B cell (primary cell): ENCODE results near the gene HOXD9. TPM values are rescaled to one million over a fixed set of nuclear protein-coding genes. Genes with fewer than 3 reads are reported as not detected.

Experiments
- ATAC-seq: fragments of 200-7000 bp; cut with Tn5 transposase; one replicate; pipeline ENCODE4 v1.10.0; 2021; ENCODE audit warnings: low read depth, mild to moderate bottlenecking, moderate number of reproducible peaks, moderate library complexity
- CTCF ChIA-PET: fragments of 350-600 bp; sonication (Branson Sonifier 250); formaldehyde crosslinking; loops from one replicate; lab custom pipeline; 2021; ENCODE audit warnings: antibody characterized with exemption, inconsistent platforms; lab: Charles Lee
- POLR2A ChIA-PET: fragments of 350-600 bp; sonication (Branson Sonifier 250); formaldehyde crosslinking; loops from one replicate; lab custom pipeline; 2021; ENCODE audit warnings: antibody characterized with exemption; lab: Charles Lee
- DNase-seq: peaks from one replicate; pipeline ENCODE4 v3.0.0; 2013
- H2AFZ ChIP-seq: 2 replicates; pipeline ENCODE4 v1.6.1; 2012; ENCODE audit warnings: mild to moderate bottlenecking, low read depth, low read length; ENCODE audit not compliant: insufficient read depth, poor library complexity, severe bottlenecking
- H3K27ac ChIP-seq, 2 donors: 1 replicate in 1 of 2; 2 replicates in 1 of 2; pipeline ENCODE4 v1.5.1; 2012 to 2013; ENCODE audit warnings: low read length in 2 of 2, mild to moderate bottlenecking in 2 of 2, moderate library complexity in 1 of 2
- H3K27me3 ChIP-seq, 4 experiments: fragments of 200-600 bp in 1 of 4; sonication (generic) in 1 of 4; replicated peaks in 1 of 4; 1 replicate in 2 of 4; 2 replicates in 2 of 4; pipeline versions ENCODE4 v1.6.1 to v1.7.0; 2013 to 2016; ENCODE audit warnings: low read length in 3 of 4, mild to moderate bottlenecking in 2 of 4, mixed read lengths in 1 of 4, moderate library complexity in 1 of 4; ENCODE audit not compliant: insufficient read depth in 4 of 4, control insufficient read depth in 3 of 4; ENCODE audit errors: control extremely low read depth in 1 of 4
- H3K36me3 ChIP-seq, 2 experiments: replicated peaks in 1 of 2; 1 replicate in 1 of 2; 2 replicates in 1 of 2; pipeline versions ENCODE4 v1.6.1 to v1.7.1; 2013; ENCODE audit warnings: low read length in 1 of 2; ENCODE audit not compliant: insufficient read depth in 2 of 2, control insufficient read depth in 1 of 2; ENCODE audit errors: control extremely low read depth in 1 of 2, extremely low read depth in 1 of 2
- H3K4me1 ChIP-seq, 2 donors: fragments of 200-600 bp in 1 of 2; sonication (generic) in 1 of 2; 1 replicate in 1 of 2; 2 replicates in 1 of 2; pipeline versions ENCODE4 v1.5.1 to v1.6.1; 2013 to 2017; ENCODE audit warnings: low read length in 2 of 2; ENCODE audit not compliant: control insufficient read depth in 2 of 2, insufficient read depth in 2 of 2
- H3K4me2 ChIP-seq: replicated peaks from 2 replicates; pipeline ENCODE3; 2012; ENCODE audit warnings: mild to moderate bottlenecking, low read depth, low read length; ENCODE audit not compliant: poor library complexity, severe bottlenecking
- H3K4me3 ChIP-seq, 5 experiments: fragments of 200-600 bp in 1 of 5; sonication (generic) in 1 of 5; 1 replicate in 3 of 5; 2 replicates in 2 of 5; pipeline versions ENCODE4 v1.5.1 to v1.7.0; 2011 to 2016; ENCODE audit warnings: low read length in 4 of 5, mild to moderate bottlenecking in 4 of 5, low read depth in 2 of 5, control low read depth in 1 of 5, moderate library complexity in 1 of 5; ENCODE audit not compliant: insufficient read depth in 1 of 5; ENCODE audit errors: control extremely low read depth in 1 of 5, extremely low read depth in 1 of 5
- H3K79me2 ChIP-seq: fragments of 200-600 bp; sonication (generic); one replicate; pipeline ENCODE4 v1.6.0; 2016; ENCODE audit warnings: low read length; ENCODE audit not compliant: control insufficient read depth, insufficient read depth
- H3K9ac ChIP-seq: fragments of 200-600 bp; sonication (generic); 2 replicates; pipeline ENCODE4 v1.6.1; 2017; ENCODE audit warnings: mild to moderate bottlenecking, low read length, moderate library complexity
- H3K9me3 ChIP-seq, 3 donors: one replicate each; pipeline versions ENCODE4 v1.6.1 to v1.7.1; 2013; ENCODE audit warnings: low read length in 2 of 3; ENCODE audit not compliant: control insufficient read depth in 2 of 3, insufficient read depth in 1 of 3; ENCODE audit errors: control extremely low read depth in 1 of 3
- H4K20me1 ChIP-seq: 2 replicates; pipeline ENCODE4 v1.6.0; 2012; ENCODE audit warnings: mild to moderate bottlenecking, low read length; ENCODE audit not compliant: insufficient read depth, control insufficient read depth, poor library complexity, severe bottlenecking
- H3K27ac Mint-ChIP-seq: one replicate; pipeline ENCODE4 v1.8.0; 2021; ENCODE audit warnings: mixed read lengths
- H3K27me3 Mint-ChIP-seq: one replicate; pipeline ENCODE4 v1.8.0; 2021; ENCODE audit warnings: mixed read lengths
- H3K4me1 Mint-ChIP-seq: one replicate; pipeline ENCODE4 v1.8.0; 2021; ENCODE audit warnings: mixed read lengths
- H3K4me3 Mint-ChIP-seq: one replicate; pipeline ENCODE4 v1.8.0; 2021; ENCODE audit warnings: mixed read lengths
- H3K9me3 Mint-ChIP-seq: one replicate; pipeline ENCODE4 v1.8.0; 2022; ENCODE audit warnings: mixed read lengths; ENCODE audit not compliant: insufficient read depth
- EZH2 ChIP-seq: IDR thresholded peaks from 2 replicates; pipeline ENCODE4 v1.6.1; 2012; ENCODE audit warnings: borderline replicate concordance, low read depth, mild to moderate bottlenecking, moderate library complexity, low read length; ENCODE audit not compliant: insufficient read depth, poor library complexity, severe bottlenecking
- WGBS: methylation state at CpG from one replicate; pipeline ENCODE4 v1.1.5; 2013; ENCODE audit warnings: missing lambda C conversion rate; ENCODE audit not compliant: insufficient coverage; 5-methylcytosine and 5-hydroxymethylcytosine counted together
- intact Hi-C: fragments of 100-400 bp; cut with micrococcal nuclease; formaldehyde crosslinking; loops from one replicate; pipeline ENCODE4 v1.10.0; 2022
- polyA plus RNA-seq: library from polyadenylated mRNA; depleted of rRNA; stranded (reverse); fragments of >200 nt; gene quantifications from 2 replicates; pipeline ENCODE4 v1.2.3, GENCODE V29; 2012
- total RNA-seq, 2 donors: library from RNA; stranded (reverse); fragments of 120-200 nt in 1 of 2; gene quantifications; 1 replicate in 1 of 2; 2 replicates in 1 of 2; pipeline versions ENCODE4 v1.2.3 to v1.2.4, GENCODE V29; 2013 to 2022
- TF ChIP-seq, protein P1 (sequence below): fragments of 200-600 bp; IDR thresholded peaks from one replicate; pipeline ENCODE4 v1.8.0; 2022; ENCODE audit warnings: antibody characterized with exemption, mild to moderate bottlenecking

HOXD9 gene
- total and polyA plus RNA-seq, 2 donors (not counting 1 experiment from before 2014, with no cell fraction given): not detected

DNA sequence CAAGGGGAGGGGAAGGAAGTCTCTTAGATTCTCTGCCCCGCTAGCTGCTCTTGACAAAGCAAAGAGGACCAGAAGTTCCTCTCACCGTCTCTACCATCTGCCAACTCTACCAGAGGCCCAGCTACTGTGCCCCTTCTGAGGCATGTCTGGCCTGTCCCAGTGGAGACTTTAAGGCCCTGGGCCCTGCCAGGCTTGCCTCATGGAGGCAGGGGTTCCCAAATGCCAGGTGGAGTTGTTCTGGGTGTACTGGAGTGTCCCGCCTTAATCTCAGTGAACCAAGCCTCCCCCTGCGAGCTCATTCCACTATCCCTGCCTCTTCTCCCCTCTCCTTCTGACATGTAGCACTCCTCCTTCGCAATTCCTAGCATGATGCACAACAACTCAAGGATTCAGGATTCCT, 20.7 kb upstream of the HOXD9 start:
- WGBS: 10% methylated on average over 3 of the region's 5 CpGs
- Histone ChIP-seq H3K4me1 (peaks cover 12 to 52% of the 10 kb centered on the region in 2 donors), H3K4me2 (no peak overlapping the region), H3K27ac (no peak overlapping the region), H3K9ac (no peak overlapping the region), H3K9me3 (peaks cover 0 to 64% (median 0%) of the 10 kb centered on the region in 3 donors), H3K36me3 (no peaks in the 10 kb centered on the region), H3K27me3 (peaks cover 0 to 98% (median 66%) of the 10 kb centered on the region in 4 experiments), H2AFZ (no peak overlapping the region), H3K79me2 (no peaks in the 10 kb centered on the region), H3K4me3 (no peak overlapping the region), H4K20me1 (no peaks in the 10 kb centered on the region)
- H3K27ac Mint-ChIP-seq: no peak overlapping the region
- TF ChIP-seq EZH2: no peak
- TF ChIP-seq, protein P1, sequence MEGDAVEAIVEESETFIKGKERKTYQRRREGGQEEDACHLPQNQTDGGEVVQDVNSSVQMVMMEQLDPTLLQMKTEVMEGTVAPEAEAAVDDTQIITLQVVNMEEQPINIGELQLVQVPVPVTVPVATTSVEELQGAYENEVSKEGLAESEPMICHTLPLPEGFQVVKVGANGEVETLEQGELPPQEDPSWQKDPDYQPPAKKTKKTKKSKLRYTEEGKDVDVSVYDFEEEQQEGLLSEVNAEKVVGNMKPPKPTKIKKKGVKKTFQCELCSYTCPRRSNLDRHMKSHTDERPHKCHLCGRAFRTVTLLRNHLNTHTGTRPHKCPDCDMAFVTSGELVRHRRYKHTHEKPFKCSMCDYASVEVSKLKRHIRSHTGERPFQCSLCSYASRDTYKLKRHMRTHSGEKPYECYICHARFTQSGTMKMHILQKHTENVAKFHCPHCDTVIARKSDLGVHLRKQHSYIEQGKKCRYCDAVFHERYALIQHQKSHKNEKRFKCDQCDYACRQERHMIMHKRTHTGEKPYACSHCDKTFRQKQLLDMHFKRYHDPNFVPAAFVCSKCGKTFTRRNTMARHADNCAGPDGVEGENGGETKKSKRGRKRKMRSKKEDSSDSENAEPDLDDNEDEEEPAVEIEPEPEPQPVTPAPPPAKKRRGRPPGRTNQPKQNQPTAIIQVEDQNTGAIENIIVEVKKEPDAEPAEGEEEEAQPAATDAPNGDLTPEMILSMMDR: no peak
- CTCF ChIA-PET: interaction anchor here (0.8 to 1.6 kb wide), 2 partner anchors 25 to 550 kb away, joined by 3 to 4 read pairs; no protein-coding TSS in a partner anchor
- H3K4me3 Mint-ChIP-seq: no peak overlapping the region
- ATAC-seq (no peak), DNase-seq (no peak)
- peaks cover 81% of the 10 kb centered on the region for H3K27me3 Mint-ChIP-seq
- H3K4me1 Mint-ChIP-seq: peaks cover 17% of the 10 kb centered on the region
- intact Hi-C loops: no loop called here
- H3K9me3 Mint-ChIP-seq: no peaks in the 10 kb centered on the region
- POLR2A ChIA-PET: no interaction called here

DNA sequence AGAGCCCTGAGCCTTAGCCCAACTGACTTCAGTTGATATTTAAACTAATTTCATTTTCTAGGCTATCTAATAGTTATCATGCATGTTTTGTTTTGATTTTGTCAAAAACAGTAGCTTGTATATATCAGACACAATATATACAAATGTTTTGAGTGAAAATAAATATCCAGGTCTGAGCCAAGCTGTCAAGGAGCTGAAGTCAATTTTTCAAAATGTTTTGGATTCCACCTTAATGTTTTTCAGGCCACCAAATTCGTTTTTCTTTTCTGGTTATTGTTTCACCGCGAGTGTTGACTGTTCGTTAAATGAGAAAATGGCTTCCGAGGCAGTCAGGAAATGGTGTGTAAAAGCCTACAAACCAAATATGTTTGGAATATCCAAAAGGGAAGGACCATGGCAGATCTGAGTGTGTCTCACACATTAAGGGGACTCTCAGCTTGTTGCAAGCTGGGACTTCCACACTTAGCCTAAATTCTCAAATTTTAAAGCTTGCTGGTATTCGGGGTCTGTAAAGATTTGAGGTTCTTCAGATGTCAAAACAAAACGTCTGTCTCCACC, 20.1 kb upstream of the HOXD9 start:
- ChIA-PET POLR2A (no interaction called here), CTCF (interaction anchor here (1.2 to 1.6 kb wide), 3 partner anchors 9 to 550 kb away, joined by 3 to 4 read pairs (median 4); no protein-coding TSS in a partner anchor)
- H3K4me3 Mint-ChIP-seq: no peak overlapping the region
- intact Hi-C loops: no loop called here
- Histone ChIP-seq H3K4me1 (peaks cover 10 to 50% of the 10 kb centered on the region in 2 donors), H3K9ac (no peak overlapping the region), H3K79me2 (no peaks in the 10 kb centered on the region), H3K36me3 (no peaks in the 10 kb centered on the region), H2AFZ (no peak overlapping the region), H3K4me2 (no peak overlapping the region), H3K4me3 (no peak overlapping the region), H3K27ac (no peak overlapping the region), H3K27me3 (peaks cover 0 to 97% (median 65%) of the 10 kb centered on the region in 4 experiments), H3K9me3 (peaks cover 0 to 65% (median 0%) of the 10 kb centered on the region in 3 donors), H4K20me1 (no peaks in the 10 kb centered on the region)
- peaks cover 80% of the 10 kb centered on the region for H3K27me3 Mint-ChIP-seq
- no peak for ATAC-seq
- peaks cover 15% of the 10 kb centered on the region for H3K4me1 Mint-ChIP-seq
- 17% methylated on average over 7 of the region's 7 CpGs for WGBS
- no peak for DNase-seq
- no peak overlapping the region for H3K27ac Mint-ChIP-seq
- H3K9me3 Mint-ChIP-seq: no peaks in the 10 kb centered on the region
- TF ChIP-seq EZH2: no peak
- TF ChIP-seq, protein P1: no peak
